ENCODE measurements around the gene CCDC92B.

- no peak for TF ChIP-seq CTCF (CRISPR knock-in tag; IDR thresholded peaks at IDR 0.05)
- TF ChIP-seq FOXO4 (CRISPR knock-in tag; conservative IDR thresholded peaks at IDR 0.05), result no peak
- TF ChIP-seq ZBTB10 (CRISPR knock-in tag; IDR thresholded peaks at IDR 0.05; ENCODE audit: borderline replicate concordance), result no peak
- no peak for TF ChIP-seq SOX13 (IDR thresholded peaks at IDR 0.05)
- TF ChIP-seq SOX13 (CRISPR knock-in tag; conservative IDR thresholded peaks at IDR 0.05 in 1 of 2, IDR thresholded peaks at IDR 0.05 in 1 of 2), result no peak
- no peak for TF ChIP-seq ZNF577 (CRISPR knock-in tag; IDR thresholded peaks at IDR 0.05; ENCODE audit: borderline replicate concordance, low read depth)
- no peak for TF ChIP-seq CENPX (CRISPR knock-in tag; IDR thresholded peaks at IDR 0.05)
- TF ChIP-seq DZIP1 (CRISPR knock-in tag; IDR thresholded peaks at IDR 0.05), result no peak
- TF ChIP-seq ZSCAN20 (CRISPR knock-in tag; IDR thresholded peaks at IDR 0.05; ENCODE audit: borderline replicate concordance), result no peak
- TF ChIP-seq PHF8 (CRISPR knock-in tag; IDR thresholded peaks at IDR 0.05), result no peak
- TF ChIP-seq JUN (CRISPR knock-in tag; IDR thresholded peaks at IDR 0.05), result no peak
- no peak for TF ChIP-seq BCLAF1 (IDR thresholded peaks at IDR 0.05)
- TF ChIP-seq BRD4 (CRISPR knock-in tag; IDR thresholded peaks at IDR 0.05), result no peak
- no peak for TF ChIP-seq DDIT3 (CRISPR knock-in tag; IDR thresholded peaks at IDR 0.05)
Measured at GRCh38 chr17:2730764-2731353, 18.6 kb downstream of the CCDC92B start.
